ENCODE results near the gene MAN1A1.

MAN1A1 gene

DNA sequence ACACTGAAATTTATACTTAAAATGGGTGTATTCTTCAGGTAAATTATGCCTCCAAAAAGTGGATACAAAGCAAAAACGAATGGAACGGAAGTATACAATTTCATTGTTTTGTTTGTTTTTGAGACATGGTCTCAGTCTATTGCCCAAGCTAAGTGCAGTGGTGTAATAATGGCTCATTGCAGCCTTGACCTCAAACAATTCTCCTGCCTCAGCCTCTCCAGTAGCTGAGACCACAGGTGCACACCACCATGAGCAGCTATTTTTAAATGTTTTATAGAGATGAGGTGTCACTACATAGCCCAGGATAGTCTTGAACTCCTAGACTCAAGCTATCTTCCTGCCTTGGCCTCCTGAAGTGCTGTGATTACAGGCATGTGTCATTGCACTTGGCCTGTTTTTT, 122.2 kb downstream of the MAN1A1 start:
- DNase-seq = no peak

DNA sequence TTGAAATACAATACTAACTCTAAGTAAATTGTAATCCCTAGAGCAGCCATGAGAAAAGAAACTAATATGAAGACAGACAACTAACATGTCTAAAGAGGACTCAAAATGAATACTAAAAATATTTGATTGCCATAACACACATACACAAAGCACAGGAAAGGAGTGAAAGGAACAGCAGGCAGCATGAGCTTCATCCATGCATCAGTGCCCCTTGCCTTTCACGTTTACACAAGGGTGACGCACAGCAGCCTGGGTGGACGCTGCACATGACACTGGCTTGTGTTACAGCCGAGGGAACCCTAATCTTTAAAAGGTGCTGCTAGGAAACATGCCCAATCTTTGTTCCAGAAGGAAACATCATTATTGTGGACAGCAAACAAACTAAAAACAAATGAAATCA, 123.5 kb downstream of the MAN1A1 start:
- no peak for DNase-seq

DNA sequence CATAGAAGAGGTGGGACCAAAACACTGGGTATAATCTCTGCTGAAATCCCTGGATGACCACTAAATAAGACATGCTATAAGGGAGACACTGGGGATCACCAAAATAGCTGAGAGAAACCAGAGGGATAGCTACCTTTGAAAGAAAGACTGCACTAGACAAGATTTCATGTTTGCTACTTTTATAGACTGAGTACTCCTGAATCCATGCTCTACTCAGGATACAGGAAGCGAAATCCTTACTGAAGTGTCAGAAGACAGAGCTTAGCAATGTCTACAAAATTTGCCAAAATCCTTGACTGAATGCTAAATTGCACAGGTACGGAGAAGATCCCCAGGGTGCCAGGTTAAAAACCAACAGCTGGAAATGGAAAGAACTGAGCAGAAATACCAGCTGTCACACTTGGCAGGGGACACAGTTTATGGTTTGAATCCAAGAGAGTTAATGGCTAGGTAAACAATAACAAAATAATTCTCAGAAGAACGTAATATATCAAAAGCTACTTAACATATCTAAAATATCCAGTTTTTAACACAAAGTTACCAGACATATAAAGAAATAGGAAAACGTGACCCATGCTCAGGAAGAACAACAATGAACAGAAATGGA, 125.4 kb downstream of the MAN1A1 start:
- DNase-seq = no peak

DNA sequence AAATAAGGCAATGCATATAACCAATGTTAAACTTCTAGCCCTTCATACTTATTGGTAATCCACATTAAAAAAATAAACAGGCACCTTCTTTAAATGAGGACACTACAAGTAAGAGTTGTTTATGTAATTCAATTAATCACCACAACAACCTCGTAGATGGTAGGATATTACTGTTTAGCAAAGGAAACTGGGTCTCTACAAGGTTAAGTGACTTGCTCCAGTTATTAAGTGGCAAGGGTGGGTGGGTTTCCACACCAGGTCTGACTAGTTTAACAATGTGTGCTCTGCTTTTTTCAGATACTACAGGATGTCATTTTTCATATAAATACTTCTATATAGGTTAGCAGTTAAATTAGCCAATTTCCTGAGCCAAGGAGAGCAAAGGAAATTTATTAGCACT, 129.1 kb downstream of the MAN1A1 start:
- no peak for DNase-seq

DNA sequence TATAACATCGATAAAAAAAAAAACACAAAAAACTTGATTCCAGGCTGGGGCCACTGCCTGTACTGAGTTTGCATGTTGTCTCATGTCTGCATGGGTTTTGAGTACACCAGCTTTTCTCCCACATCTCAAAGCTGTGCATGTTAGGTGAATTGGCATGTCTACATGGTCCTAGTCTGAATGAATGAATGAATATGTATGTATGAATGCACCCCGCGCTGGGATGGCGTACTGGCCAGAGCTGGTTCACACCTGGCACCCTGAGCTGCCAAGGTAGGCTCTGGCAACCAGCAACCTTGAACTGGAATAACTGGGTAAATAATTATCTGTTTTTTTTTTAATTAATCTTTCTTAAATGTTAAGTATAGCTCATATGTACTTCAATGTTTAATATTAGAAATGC, 131.0 kb downstream of the MAN1A1 start:
- DNase-seq = no peak

DNA sequence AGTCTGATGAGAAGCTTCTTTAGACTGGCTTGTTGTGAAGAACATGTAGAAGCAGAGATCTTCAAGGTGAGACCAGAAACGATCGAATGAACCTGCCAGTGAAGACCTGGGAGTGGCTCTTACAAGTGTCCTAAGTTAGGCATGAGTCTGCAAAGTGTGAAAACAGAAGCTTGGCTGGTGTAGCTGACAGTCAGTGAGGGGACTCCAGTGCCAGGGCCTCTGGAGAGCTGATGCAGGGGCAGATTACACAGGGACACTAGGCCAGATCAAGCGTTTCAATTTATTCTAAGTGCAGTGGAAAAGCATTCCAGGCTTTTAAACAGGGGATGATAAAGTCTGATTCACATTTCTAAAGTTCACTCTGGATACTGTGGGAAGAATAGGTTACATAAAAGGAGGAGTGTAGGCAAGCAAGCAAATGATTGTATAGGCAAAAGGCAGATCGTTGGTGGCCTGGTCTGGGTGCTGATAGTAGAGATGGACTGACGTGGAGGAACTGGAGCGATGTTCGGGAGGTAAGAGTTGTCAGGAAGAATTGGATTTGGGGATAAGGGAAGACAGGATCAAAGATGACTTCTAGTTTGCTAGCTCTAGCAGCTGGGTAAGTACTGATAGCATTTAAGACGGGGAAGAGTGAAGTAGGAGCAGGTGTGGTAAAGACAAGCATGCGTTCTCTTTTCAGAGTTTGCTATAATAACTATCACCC, 133.5 kb downstream of the MAN1A1 start:
- no peak for DNase-seq

DNA sequence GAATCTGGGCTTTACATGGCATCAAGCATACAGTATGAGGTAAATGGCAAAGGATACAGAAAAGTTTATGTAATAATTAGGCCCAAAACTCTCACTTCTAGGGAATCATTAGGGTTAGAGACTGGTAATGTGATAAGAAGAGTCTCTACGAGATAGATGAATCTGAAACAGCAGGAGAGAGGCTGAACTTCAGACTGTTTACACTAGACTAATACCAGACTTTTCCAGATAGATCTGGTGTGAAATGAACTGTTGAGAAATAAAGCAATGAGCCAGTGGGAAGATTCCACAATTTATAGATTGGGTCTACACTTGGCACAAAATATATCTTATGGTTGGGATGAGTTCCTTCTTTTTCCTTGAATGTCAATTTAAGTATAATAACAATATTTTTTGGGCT, 134.3 kb downstream of the MAN1A1 start:
- DNase-seq = no peak

DNA sequence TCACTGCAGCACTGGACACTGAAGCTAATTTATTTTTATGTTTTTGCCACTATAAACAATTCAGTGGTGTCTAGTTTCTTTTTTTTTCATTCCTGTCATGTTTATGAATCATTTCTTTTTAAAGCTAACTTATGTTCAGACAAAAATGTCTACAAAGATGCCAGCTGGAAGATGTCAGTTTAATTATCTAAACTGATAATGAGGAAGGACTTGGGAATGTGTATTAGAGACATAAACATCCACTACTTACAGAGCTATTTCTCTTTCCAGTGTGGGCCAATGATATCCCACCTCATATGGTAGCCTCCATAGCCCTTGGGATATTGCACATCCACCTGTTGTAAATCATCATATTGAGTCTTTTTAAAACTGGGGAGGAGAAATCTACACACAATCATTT, 139.0 kb downstream of the MAN1A1 start:
- DNase-seq = no peak

DNA sequence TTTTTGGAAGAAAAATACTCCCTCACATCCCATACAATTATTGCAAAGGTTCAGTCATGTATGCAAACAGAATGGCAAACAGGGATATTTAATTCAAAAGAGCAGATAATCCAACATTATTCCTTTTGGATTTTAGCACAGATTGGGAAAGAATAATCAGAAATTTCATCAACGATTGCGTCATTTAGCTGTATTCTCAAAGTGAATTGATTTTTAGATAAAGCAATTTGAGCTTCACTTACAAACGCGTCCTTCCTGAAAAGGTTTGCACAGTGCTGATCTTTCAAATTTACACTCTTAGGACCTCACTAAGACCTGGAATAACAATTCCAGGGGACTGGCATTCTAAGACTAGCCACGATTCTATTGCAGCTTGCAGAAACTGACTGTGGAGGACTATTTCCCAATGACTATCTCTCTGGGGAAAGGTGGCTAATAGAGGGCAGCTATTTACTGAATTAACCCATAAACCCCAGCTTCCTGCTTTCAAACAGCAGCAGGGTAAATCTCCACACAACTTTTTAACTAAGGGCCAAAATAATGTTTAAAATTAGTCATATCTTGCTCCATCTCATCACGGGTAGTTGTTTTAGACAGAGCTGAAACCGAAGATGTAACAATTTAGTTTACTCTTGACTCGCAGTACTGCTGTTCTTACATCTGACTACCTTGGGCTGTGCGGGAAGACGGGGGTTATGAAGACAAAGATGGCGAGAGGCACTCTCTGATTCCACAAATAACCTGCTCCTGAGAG, 139.9 kb downstream of the MAN1A1 start:
- DNase-seq = no peak

DNA sequence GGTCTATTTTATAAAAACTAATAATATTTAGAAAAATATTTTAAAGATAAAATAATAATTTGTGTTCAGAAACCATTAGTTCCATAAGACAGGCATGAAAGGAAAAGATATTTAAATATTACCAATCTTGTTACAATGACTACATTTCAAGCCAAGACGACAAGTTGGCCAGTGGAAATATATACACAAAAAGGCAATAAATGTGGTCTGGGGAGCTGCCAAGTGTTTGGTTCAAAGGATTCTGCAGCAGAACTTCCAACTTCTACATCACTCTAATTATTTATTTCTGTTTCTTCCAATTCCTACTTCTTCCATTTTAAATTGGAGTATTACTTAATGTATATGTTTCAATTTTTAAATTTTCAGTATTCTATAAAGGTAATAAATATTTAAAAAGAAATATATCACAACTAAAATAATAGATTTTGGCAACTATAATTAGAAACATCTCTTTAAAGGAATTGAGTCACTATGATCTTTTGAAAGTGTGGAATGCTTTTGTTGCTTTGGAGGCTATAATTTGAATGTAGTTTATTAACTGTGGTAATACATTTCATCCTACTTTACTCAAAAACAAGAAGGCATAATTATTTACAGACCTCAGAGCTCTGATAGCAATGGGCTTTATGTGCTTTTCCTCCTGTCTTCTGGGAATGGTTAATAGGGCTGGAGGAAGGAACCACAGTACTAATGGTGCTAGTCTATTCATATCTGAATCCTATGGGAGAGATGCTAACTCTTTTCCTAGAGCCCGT, 141.4 kb downstream of the MAN1A1 start:
- DNase-seq = no peak

DNA sequence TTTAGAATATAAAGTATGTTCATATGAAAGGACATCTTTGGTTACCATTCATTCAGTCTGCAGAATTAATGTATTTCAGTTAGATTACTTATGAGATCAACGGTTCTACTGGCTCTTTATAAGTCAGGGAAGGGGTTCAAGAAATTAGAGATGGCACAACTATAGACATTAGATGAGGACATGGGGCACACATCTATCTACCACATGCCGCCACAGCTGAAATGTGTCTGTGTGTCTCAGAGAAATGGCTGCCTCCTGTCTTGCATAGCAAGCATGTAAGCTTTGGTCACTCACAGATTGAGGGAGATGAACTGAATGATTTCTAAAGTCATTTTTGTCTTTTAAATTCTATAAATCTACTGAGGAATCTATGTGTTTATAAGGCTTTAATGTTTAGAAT, 142.2 kb downstream of the MAN1A1 start:
- DNase-seq = no peak

DNA sequence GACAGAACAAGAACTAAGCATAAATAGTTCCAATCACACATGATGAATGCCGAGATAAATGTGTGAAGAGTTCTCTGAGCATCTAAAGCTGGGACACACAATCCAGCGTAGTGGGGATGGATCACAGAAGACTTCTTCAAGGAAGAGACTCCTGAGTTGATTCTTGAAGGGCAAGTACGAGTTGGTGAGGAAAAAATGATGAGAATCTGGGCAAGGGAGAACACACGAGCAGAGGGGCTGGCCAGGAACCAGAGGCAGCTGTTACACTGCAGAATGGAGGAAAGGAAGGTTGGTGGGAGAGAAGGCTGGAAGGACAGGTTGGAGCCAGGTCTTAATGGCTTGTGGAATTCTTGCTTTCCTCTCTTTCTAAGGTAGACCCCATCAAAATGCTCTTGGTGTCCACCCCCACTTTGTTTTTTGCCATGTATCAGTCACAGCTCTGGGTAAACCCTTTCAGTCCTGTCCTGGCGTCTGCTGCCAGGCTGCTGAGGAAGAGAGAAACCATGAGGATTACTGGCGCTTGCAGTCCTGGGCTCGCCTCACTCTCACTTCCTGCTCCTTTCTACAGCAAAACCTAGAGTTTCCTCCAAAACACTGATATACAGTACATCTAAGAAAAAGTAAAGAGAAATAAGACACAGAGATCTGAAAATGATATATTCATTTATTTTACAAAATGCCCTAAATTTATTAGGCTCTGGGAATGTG, 143.5 kb downstream of the MAN1A1 start:
- peak; percentile 33 for DNase-seq

DNA sequence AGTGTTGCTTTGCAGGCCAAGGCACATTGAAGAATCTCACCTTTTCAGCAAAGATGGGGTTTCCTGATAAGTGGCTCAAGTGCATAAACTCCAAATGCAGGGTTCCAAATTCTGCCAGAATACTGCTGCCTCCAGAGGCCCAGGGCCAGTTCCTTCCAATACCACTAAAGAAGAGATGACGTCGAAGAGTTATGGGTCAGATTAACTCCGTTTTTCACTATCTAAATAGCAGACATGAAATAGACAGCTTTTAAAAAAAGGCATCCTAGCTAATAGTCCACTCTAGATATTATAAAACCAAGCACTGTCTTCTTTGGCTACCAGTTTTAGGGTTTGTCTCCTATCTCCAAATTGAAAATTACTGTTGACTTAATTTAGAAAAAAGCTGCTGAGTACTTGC, 144.8 kb downstream of the MAN1A1 start:
- DNase-seq = no peak

DNA sequence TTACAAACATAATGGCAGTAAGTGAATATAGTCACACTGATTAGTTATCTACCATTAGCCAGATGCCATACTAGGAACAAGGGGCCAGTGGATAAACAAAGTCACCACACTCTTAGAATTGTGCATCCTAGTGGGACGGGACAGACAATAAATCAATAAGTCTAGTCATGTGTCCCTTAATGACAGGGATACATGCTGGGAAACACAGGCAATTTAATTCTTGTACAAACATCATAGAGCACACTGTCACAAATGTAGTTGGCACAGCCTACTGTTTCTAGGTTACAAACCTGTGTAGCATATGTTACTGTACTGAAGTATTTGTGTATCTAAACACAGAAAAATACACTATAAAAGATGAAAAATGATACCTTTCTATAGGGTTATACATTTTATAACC, 148.1 kb downstream of the MAN1A1 start:
- no peak for DNase-seq

DNA sequence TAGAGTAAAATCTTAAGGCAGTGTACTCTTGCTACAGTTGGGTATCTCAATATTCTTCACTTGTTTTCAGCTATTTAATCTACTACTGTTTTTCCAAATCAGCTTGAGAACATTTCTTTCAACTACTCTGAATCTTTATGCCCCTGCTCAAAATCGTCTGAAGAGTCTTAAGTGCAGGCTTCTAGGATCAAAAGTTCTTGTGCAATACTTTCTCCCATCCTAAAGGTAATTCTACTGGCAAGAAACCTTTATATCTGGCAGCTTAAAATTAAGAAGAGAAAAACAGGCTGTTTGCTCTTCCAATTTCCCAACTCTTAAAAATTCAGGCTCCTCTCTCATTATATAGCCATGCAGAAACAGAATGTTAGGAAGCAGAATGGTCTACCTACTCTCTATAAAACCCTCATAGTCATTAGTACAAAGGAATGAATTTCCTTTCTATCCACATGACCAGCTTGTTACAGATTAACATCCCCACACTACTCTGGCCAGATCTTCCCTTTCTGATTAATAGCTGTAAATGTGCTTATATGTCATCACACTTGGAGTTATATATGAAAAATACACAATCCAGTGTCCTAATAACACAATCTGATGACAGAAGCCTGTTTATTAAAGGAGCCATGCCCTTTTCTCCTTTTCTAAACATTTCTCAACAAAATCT, 148.9 kb downstream of the MAN1A1 start:
- no peak for DNase-seq

DNA sequence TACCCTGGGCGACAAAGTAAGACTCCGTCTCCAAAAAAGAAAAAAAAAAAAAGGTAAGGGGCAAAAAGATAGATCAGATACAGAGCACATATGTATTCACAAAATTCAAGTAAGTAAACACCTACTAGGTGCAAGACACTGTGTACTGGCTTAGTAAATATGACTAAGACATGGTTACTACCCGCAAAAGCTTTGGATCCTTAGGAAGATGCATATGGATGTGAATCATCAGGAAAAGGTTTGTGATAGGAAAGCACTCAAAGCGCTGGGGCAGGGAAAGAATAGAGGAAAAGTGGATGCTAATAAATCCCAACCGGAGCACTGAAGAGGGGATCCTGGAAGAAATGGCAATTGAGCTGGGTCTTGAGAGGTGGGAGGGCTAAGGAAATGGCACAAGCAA, 152.3 kb downstream of the MAN1A1 start:
- DNase-seq = no peak

DNA sequence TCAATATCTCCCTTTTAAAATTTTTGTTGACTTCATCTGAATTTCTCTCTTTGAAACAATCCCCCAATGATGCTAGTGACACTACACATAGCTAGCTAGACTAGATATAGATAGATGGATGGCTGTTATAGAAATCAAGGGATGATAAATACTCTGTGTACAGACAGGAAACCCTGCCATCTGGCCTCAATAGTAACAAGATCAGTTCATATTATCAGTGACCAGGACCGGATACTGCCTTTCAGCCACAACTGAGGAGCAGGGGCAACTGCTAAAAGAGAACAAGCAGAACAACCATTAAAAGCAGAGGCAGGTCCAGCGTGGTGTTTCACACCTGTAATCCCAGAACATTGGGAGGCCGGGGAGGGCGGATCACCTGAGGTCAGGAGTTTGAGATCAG, 152.8 kb downstream of the MAN1A1 start:
- no peak for DNase-seq

DNA sequence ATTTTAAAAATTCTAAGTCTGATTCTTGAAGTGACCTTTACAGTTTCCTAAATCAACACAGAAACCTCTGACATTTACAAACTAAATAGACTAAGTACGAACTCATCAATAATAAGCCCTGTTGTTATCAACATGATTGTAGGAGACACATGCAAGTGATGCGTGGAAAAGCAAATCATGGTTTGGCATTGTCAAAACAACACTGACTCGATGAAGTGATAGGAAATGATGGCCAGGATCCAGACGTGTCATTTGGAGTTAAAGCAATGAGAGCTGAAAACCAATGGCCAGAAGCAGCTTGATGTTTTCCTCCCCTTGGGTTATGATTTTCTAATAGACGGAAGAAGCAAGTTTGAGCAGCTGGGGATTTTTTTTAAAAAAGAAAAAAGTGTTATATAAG, 153.7 kb downstream of the MAN1A1 start:
- DNase-seq = no peak

DNA sequence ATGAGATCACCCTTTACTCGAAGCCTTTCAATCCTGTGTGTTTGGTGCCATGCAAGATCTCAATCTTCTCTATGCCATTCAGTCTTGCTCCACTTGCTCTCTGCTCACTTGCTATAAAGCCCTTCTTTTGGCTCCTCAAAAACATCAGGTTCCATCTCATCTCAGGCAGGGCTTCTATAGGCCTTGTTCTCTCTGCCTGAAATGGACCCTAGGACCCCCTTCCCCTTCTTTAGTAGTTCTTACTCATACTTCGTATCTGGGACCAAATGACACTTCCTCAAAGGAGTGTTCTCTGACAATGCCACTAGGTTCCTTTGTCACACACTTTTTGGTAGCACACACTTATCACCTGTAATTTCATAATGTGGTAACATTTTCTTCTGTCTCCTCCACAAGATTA, 154.4 kb downstream of the MAN1A1 start:
- no peak for DNase-seq

DNA sequence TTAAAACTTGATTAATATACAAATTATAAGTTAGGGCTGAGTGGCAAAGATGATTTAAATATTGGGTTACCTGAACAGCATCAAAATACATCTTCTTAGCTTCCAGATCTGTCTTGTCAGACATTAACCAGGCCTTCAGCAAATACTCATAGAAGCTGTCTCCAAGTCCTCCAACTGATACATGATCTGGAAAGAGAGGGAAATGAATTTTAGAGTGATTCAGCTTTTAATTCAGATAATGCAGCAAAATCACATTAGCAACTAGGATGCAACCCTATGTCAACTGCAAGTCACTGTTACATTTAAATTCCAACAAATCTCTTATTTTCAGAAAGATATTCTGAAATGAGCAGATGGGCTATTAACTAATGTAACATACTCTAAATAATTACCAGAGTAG, 155.9 kb downstream of the MAN1A1 start:
- no peak for DNase-seq

DNA sequence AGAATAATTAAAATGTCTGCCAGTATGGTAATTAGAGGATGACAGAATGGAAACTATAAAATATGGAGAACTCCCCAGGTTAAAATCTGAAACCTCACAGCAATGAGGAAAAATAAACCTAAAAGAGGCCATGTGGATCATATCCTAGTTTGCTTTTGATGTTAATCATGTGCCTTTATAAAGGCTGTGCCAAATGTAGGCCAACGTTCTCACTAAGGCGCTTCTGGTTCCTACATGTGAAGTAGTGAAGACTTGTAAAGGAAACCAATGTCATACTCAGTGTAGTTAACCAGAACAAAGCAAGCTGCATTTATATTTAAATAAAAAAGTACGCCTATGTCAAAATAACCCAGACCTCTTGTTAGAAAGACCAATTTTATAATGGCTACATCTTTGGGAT, 157.4 kb downstream of the MAN1A1 start:
- DNase-seq = no peak

DNA sequence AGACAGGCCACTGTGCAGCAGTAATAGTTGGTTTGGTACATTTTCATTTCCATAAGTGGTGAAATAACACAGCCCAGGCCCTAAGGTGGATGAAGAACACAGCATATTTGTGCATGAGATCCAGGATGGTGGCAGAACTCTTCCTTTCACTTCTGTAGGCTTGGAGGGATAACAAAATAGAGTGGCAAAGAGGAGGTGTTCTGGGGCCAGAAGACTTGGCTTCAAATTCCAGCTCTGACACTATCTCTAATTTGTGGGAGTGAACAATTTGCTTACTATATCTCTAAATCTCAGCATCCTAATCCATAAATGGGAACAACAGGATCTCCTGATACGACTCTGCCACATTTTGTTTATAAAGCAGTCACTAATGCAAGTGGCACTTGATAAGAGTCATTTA, 159.4 kb downstream of the MAN1A1 start:
- DNase-seq = no peak
